Measurements from ENCODE around the gene TMEM132E.

- TF ChIP-seq CTCF (tag by site-specific recombination; IDR thresholded peaks at IDR 0.05) = no peak
- TF ChIP-seq ZNF529 (tag by site-specific recombination; IDR thresholded peaks at IDR 0.05; ENCODE audit: insufficient replicate concordance) = no peak
- no peak for TF ChIP-seq PRDM10 (tag by site-specific recombination; IDR thresholded peaks at IDR 0.05)
- no peak for TF ChIP-seq ZNF398 (tag by site-specific recombination; IDR thresholded peaks at IDR 0.05)
- TF ChIP-seq ZNF580 (tag by site-specific recombination; IDR thresholded peaks at IDR 0.05) = no peak
- no peak for TF ChIP-seq REST (tag by site-specific recombination; IDR thresholded peaks at IDR 0.05)
- TF ChIP-seq ZNF571 (tag by site-specific recombination; IDR thresholded peaks at IDR 0.05) = no peak
- no peak for TF ChIP-seq BCL11A (tag by site-specific recombination; IDR thresholded peaks at IDR 0.05; ENCODE audit: low read depth)
Observed at GRCh38 chr17:34638526-34639260, 59.3 kb downstream of the TMEM132E start.

Measured in HEK293 (cell line).